ENCODE data around the gene CCDC152. TPM values are rescaled to one million over a fixed set of nuclear protein-coding genes. Genes with fewer than 3 reads are reported as not detected.

Gene CCDC152
- total and polyA plus RNA-seq, 2 of the 13 experiments (the other 11 are each of a cell fraction or from before 2014, with no cell fraction given), result 0.20 to 0.36 TPM

DNA sequence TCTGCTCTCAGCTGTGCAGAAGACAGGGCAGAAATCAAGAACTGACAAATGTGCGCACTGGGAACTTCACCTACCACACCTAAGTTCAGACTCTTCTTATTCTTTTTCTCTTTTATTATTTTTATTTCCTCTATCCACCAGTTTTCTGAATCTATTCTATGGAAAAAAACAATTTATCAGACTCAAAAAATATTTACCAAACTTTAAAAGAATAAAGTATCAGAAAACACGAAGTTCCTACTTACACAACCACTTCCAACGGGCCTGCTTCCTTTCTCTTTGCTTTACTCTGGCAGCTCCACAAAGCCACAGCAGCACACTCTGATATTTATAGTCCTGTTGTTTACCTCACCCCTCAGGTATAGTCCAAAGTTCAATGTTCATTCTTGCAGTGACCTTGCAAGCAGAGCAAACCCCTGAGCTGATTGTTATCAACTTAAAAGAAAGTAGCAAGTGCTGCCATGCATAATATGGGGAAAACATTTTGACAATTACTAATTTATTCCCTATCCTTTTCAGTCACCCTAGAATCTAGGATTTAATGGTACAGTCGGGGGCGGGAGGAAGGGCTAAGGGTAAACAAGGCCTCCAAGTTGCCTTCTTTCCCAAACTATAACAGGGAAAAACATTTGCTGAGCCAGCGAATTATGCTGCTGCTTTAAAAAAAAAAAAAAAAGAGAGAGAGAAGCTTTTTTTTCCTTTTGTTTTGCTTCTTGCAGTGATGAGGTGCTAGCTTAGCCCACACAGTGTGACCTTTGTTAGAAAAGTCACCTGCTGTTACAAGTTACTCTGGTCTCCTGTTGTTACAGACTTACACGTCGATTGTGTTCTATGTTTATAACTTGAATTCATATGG is 55.2 kb downstream of the CCDC152 start, which contains the start of gene SELENOP (continued):
- TF ChIP-seq, protein P1, sequence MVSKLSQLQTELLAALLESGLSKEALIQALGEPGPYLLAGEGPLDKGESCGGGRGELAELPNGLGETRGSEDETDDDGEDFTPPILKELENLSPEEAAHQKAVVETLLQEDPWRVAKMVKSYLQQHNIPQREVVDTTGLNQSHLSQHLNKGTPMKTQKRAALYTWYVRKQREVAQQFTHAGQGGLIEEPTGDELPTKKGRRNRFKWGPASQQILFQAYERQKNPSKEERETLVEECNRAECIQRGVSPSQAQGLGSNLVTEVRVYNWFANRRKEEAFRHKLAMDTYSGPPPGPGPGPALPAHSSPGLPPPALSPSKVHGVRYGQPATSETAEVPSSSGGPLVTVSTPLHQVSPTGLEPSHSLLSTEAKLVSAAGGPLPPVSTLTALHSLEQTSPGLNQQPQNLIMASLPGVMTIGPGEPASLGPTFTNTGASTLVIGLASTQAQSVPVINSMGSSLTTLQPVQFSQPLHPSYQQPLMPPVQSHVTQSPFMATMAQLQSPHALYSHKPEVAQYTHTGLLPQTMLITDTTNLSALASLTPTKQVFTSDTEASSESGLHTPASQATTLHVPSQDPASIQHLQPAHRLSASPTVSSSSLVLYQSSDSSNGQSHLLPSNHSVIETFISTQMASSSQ (IDR thresholded peaks at IDR 0.05; ENCODE audit: low read depth), result peak; percentile 59; the same call in 1 of the 2 replicates
- TF ChIP-seq, protein P1 (CRISPR knock-in tag; IDR thresholded peaks at IDR 0.05; ENCODE audit: borderline replicate concordance), result peak; percentile 86; the same call in 1 of the 2 replicates
- no peak; the same call in 1 of the 2 replicates for TF ChIP-seq STAT5B (CRISPR knock-in tag; IDR thresholded peaks at IDR 0.05)
- TF ChIP-seq, protein P2, sequence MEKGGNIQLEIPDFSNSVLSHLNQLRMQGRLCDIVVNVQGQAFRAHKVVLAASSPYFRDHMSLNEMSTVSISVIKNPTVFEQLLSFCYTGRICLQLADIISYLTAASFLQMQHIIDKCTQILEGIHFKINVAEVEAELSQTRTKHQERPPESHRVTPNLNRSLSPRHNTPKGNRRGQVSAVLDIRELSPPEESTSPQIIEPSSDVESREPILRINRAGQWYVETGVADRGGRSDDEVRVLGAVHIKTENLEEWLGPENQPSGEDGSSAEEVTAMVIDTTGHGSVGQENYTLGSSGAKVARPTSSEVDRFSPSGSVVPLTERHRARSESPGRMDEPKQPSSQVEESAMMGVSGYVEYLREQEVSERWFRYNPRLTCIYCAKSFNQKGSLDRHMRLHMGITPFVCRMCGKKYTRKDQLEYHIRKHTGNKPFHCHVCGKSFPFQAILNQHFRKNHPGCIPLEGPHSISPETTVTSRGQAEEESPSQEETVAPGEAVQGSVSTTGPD (CRISPR knock-in tag; IDR thresholded peaks at IDR 0.05), result no peak
- no peak for TF ChIP-seq SP140L (CRISPR knock-in tag; IDR thresholded peaks at IDR 0.05; ENCODE audit: borderline replicate concordance)
- TF ChIP-seq NFIC (IDR thresholded peaks at IDR 0.05; ENCODE audit: low read length), result peak; percentile 89
- TF ChIP-seq ZNF350 (CRISPR knock-in tag; IDR thresholded peaks at IDR 0.05; ENCODE audit: borderline replicate concordance, low read depth), result no peak
- TF ChIP-seq ARHGAP35 (CRISPR knock-in tag; IDR thresholded peaks at IDR 0.05; ENCODE audit: borderline replicate concordance), result no peak
- peak; percentile 69; the same call in 1 of the 2 replicates for TF ChIP-seq DPF2 (CRISPR knock-in tag; IDR thresholded peaks at IDR 0.05; ENCODE audit: borderline replicate concordance, low read depth)
- TF ChIP-seq ZNF263 (CRISPR knock-in tag; IDR thresholded peaks at IDR 0.05), result no peak; the same call in 1 of the 2 replicates
- TF ChIP-seq ZNF589 (CRISPR knock-in tag; conservative IDR thresholded peaks at IDR 0.05), result no peak
- TF ChIP-seq, protein P3, sequence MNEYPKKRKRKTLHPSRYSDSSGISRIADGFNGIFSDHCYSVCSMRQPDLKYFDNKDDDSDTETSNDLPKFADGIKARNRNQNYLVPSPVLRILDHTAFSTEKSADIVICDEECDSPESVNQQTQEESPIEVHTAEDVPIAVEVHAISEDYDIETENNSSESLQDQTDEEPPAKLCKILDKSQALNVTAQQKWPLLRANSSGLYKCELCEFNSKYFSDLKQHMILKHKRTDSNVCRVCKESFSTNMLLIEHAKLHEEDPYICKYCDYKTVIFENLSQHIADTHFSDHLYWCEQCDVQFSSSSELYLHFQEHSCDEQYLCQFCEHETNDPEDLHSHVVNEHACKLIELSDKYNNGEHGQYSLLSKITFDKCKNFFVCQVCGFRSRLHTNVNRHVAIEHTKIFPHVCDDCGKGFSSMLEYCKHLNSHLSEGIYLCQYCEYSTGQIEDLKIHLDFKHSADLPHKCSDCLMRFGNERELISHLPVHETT (CRISPR knock-in tag; conservative IDR thresholded peaks at IDR 0.05), result no peak
- TF ChIP-seq, protein P4, sequence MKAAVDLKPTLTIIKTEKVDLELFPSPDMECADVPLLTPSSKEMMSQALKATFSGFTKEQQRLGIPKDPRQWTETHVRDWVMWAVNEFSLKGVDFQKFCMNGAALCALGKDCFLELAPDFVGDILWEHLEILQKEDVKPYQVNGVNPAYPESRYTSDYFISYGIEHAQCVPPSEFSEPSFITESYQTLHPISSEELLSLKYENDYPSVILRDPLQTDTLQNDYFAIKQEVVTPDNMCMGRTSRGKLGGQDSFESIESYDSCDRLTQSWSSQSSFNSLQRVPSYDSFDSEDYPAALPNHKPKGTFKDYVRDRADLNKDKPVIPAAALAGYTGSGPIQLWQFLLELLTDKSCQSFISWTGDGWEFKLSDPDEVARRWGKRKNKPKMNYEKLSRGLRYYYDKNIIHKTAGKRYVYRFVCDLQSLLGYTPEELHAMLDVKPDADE (CRISPR knock-in tag; IDR thresholded peaks at IDR 0.05), result no peak
- no peak for TF ChIP-seq GPN1 (CRISPR knock-in tag; IDR thresholded peaks at IDR 0.05; ENCODE audit: borderline replicate concordance)
- TF ChIP-seq, protein P5, sequence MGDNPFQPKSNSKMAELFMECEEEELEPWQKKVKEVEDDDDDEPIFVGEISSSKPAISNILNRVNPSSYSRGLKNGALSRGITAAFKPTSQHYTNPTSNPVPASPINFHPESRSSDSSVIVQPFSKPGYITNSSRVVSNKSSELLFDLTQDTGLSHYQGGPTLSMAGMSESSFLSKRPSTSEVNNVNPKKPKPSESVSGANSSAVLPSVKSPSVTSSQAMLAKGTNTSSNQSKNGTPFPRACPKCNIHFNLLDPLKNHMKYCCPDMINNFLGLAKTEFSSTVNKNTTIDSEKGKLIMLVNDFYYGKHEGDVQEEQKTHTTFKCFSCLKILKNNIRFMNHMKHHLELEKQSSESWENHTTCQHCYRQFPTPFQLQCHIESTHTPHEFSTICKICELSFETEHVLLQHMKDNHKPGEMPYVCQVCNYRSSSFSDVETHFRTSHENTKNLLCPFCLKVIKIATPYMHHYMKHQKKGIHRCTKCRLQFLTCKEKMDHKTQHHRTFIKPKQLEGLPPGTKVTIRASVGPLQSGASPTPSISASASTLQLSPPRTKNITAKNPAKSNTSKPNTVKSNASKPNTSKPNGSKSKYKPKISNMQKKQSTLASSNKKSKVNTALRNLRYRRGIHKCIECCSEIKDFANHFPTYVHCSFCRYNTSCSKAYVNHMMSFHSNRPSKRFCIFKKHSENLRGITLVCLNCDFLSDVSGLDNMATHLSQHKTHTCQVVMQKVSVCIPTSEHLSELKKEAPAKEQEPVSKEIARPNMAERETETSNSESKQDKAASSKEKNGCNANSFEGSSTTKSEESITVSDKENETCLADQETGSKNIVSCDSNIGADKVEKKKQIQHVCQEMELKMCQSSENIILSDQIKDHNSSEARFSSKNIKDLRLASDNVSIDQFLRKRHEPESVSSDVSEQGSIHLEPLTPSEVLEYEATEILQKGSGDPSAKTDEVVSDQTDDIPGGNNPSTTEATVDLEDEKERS (CRISPR knock-in tag; IDR thresholded peaks at IDR 0.05), result peak; percentile 58; the same call in 1 of the 2 replicates
- peak; percentile 56; the same call in 1 of the 2 replicates for TF ChIP-seq ZNF331 (CRISPR knock-in tag; IDR thresholded peaks at IDR 0.05)
- TF ChIP-seq SPEN (CRISPR knock-in tag; IDR thresholded peaks at IDR 0.05; ENCODE audit: low read depth), result peak; percentile 77

Data from HepG2 (cell line).